HG03135 (cell line): ENCODE results near the gene TUBB.
A peak's percentile ranks its signal among the peaks of the same experiment; 100 is the strongest.

Experiments used
- ATAC-seq: cut with Tn5 transposase; IDR thresholded peaks from one replicate; pipeline ENCODE4 v1.9.1; 2021; ENCODE audit warnings: mild to moderate bottlenecking, moderate library complexity; ENCODE audit not compliant: unreplicated experiment

Gene TUBB

GRCh38 chr6:30719791-30720737, at the start of gene TUBB:
Gene TUBB, plus strand, starts transcription at chr6:30720352. Its CDS starts 155 bp downstream, at chr6:30720507.
- ATAC-seq = peak; percentile 42

- no peak for ATAC-seq
These were observed 49.2 kb upstream of the TUBB start for GRCh38 chr6:30670760-30671527.

- peak; percentile 61 for ATAC-seq
These were observed 47.5 kb upstream of the TUBB start, which contains the start of gene DHX16 for GRCh38 chr6:30672445-30673253. Gene DHX16, minus strand, starts transcription at chr6:30673006. Its CDS starts 165 bp downstream, at chr6:30672841.

- ATAC-seq = no peak
These were observed 43.4 kb upstream of the TUBB start for GRCh38 chr6:30676660-30677285.

GRCh38 chr6:30678964-30679726, 41.0 kb upstream of the TUBB start:
- no peak for ATAC-seq

GRCh38 chr6:30679765-30680535, 40.2 kb upstream of the TUBB start:
- no peak for ATAC-seq

- ATAC-seq = no peak
These were observed 38.4 kb upstream of the TUBB start for GRCh38 chr6:30681766-30682142.

GRCh38 chr6:30682143-30683117, 37.7 kb upstream of the TUBB start:
- ATAC-seq = peak; percentile 35

- ATAC-seq = no peak
These were observed 36.8 kb upstream of the TUBB start for GRCh38 chr6:30683183-30683979.

GRCh38 chr6:30683980-30684338, 36.2 kb upstream of the TUBB start:
- no peak for ATAC-seq

- ATAC-seq = no peak
These were observed 35.6 kb upstream of the TUBB start for GRCh38 chr6:30684386-30685156.

GRCh38 chr6:30685157-30686008, 34.8 kb upstream of the TUBB start:
- no peak for ATAC-seq

GRCh38 chr6:30686009-30686907, 33.9 kb upstream of the TUBB start, which contains the start of gene PPP1R18:
Gene PPP1R18, minus strand, starts transcription at chr6:30686645. Its CDS starts 627 bp downstream, at chr6:30686018.
- peak; percentile 20 for ATAC-seq
